PC-3 (cell line): ENCODE data around the gene KAT2A. TPM values are rescaled to one million over a fixed set of nuclear protein-coding genes. Genes with fewer than 3 reads are reported as not detected.

Source experiments
- ATAC-seq: fragments of 200-7000 bp; cut with Tn5 transposase; 2 replicates; pipeline ENCODE4 v1.9.1; 2020; ENCODE audit warnings: mild to moderate bottlenecking, moderate library complexity
- BruUV-seq: library from RNA; stranded (reverse); fragments of 400-500 nt; replicated peaks from 2 replicates; lab custom pipeline; 2021; lab: Mats Ljungman, UMichigan
- CTCF ChIA-PET: fragments of 300-600 bp; sonication (Branson Sonifier 250); formaldehyde crosslinking; loops from one replicate; lab custom pipeline; 2022; ENCODE audit warnings: antibody characterized with exemption; lab: Charles Lee
- POLR2A ChIA-PET: fragments of 300-600 bp; sonication (Branson Sonifier 250); formaldehyde crosslinking; loops from one replicate; lab custom pipeline; 2022; ENCODE audit warnings: antibody characterized with exemption; ENCODE audit not compliant: unreplicated experiment; lab: Charles Lee
- DNase-seq: peaks from one replicate; pipeline ENCODE4 v3.0.0-alpha.2; 2015
- H2AFZ ChIP-seq: fragments of 300-600 bp; sonication (generic); 2 replicates; pipeline ENCODE4 v1.6.0; 2016; ENCODE audit warnings: antibody characterized with exemption, low read length
- H3F3A ChIP-seq: fragments of 300-600 bp; sonication (generic); one replicate; pipeline ENCODE4 v1.6.0; 2017; ENCODE audit warnings: antibody characterized with exemption, low read length, control low read depth, mild to moderate bottlenecking; ENCODE audit not compliant: unreplicated experiment
- H3K27ac ChIP-seq: fragments of 300-600 bp; sonication (generic); 2 replicates; pipeline ENCODE4 v1.5.1; 2016; ENCODE audit warnings: mild to moderate bottlenecking, low read length
- H3K27me3 ChIP-seq: fragments of 300-600 bp; sonication (generic); 2 replicates; pipeline ENCODE4 v1.6.1; 2016; ENCODE audit warnings: low read length, mixed read lengths
- H3K36me3 ChIP-seq: fragments of 300-600 bp; sonication (generic); 2 replicates; pipeline ENCODE4 v1.6.1; 2016; ENCODE audit warnings: low read depth, mixed run types, low read length, mixed read lengths
- H3K4me1 ChIP-seq: fragments of 300-600 bp; sonication (generic); 2 replicates; pipeline ENCODE4 v1.5.1; 2016; ENCODE audit warnings: low read length; ENCODE audit not compliant: insufficient read depth
- H3K4me2 ChIP-seq: fragments of 300-600 bp; sonication (generic); 2 replicates; pipeline ENCODE4 v1.6.0; 2016; ENCODE audit warnings: low read length
- H3K4me3 ChIP-seq: fragments of 300-600 bp; sonication (generic); 2 replicates; pipeline ENCODE4 v1.5.1; 2016; ENCODE audit warnings: mild to moderate bottlenecking, low read length, mixed read lengths
- H3K79me2 ChIP-seq: fragments of 300-600 bp; sonication (generic); 2 replicates; pipeline ENCODE4 v1.6.1; 2017; ENCODE audit warnings: low read length, mixed read lengths
- H3K9ac ChIP-seq: fragments of 300-600 bp; sonication (generic); 2 replicates; pipeline ENCODE4 v1.6.0; 2016; ENCODE audit warnings: mild to moderate bottlenecking, low read length
- H3K9me2 ChIP-seq: fragments of 300-600 bp; sonication (generic); replicated peaks from 2 replicates; pipeline ENCODE4 v1.6.1; 2016; ENCODE audit warnings: mixed run types, low read length, mixed read lengths
- H3K9me3 ChIP-seq: fragments of 300-600 bp; sonication (generic); 2 replicates; pipeline ENCODE4 v1.6.1; 2016; ENCODE audit warnings: low read length, mixed read lengths
- H4K20me1 ChIP-seq: fragments of 300-600 bp; sonication (generic); 2 replicates; pipeline ENCODE4 v1.6.1; 2016; ENCODE audit warnings: low read length, mixed read lengths
- CTCF ChIP-seq: fragments of 300-600 bp; sonication (generic); conservative IDR thresholded peaks from 2 replicates; pipeline ENCODE4 v1.5.1; 2017; ENCODE audit warnings: antibody characterized with exemption, low read depth, mild to moderate bottlenecking, low read length
- EZH2 ChIP-seq: fragments of 300-600 bp; sonication (generic); IDR thresholded peaks from one replicate; pipeline ENCODE4 v1.6.1; 2017; ENCODE audit warnings: antibody characterized with exemption, mild to moderate bottlenecking, low read length; ENCODE audit not compliant: unreplicated experiment
- EZH2phosphoT487 ChIP-seq: fragments of 300-600 bp; sonication (generic); IDR thresholded peaks from 2 replicates; pipeline ENCODE4 v1.6.1; 2018; ENCODE audit warnings: mild to moderate bottlenecking, antibody characterized with exemption, low read length, borderline replicate concordance
- intact Hi-C: fragments of 100-400 bp; cut with micrococcal nuclease; formaldehyde crosslinking; loops from 2 replicates; pipeline ENCODE4 v1.9.0; 2023
- total RNA-seq: library from RNA; depleted of rRNA; stranded (reverse); fragments of >200 nt; gene quantifications from 2 replicates; pipeline ENCODE4 v1.2.3, GENCODE V29; 2014

The KAT2A gene
- total RNA-seq, 1 experiment from 2014 or later, result not detected

- no TSS peak for BruUV-seq
- TF ChIP-seq EZH2, result no peak
- TF ChIP-seq EZH2phosphoT487, result no peak
- no peak for TF ChIP-seq CTCF
Observed at GRCh38 chr17:42124256-42124655, 3.1 kb upstream of the KAT2A start.

GRCh38 chr17:42122371-42123303, 1.5 kb upstream of the KAT2A start, which contains the start of gene HSPB9:
Gene HSPB9, plus strand, starts transcription at chr17:42122804. Its CDS starts 47 bp downstream, at chr17:42122851.
- Histone ChIP-seq H3K9me2 (no peaks in the 10 kb centered on the region), H3K4me2 (no peak within 1 kb of the TSS), H2AFZ (no peak within 1 kb of the TSS), H4K20me1 (no peaks in the 10 kb centered on the region), H3K9me3 (no peaks in the 10 kb centered on the region), H3K36me3 (no peaks in the 10 kb centered on the region), H3K79me2 (no peaks in the 10 kb centered on the region), H3K4me1 (no peaks in the 10 kb centered on the region), H3K27me3 (no peaks in the 10 kb centered on the region), H3K4me3 (no peak within 1 kb of the TSS), H3F3A (no peaks in the 10 kb centered on the region), H3K9ac (no peak within 1 kb of the TSS), H3K27ac (no peak within 1 kb of the TSS)
- BruUV-seq, result no TSS peak
- CTCF ChIA-PET, result no interaction called here
- no peak for TF ChIP-seq EZH2
- no peak for TF ChIP-seq EZH2phosphoT487
- TF ChIP-seq CTCF, result no peak
- no peak for DNase-seq
- POLR2A ChIA-PET, result no interaction called here
- no peak for ATAC-seq
- intact Hi-C loops, result no loop called here

More at GRCh38 chr17:42124256-42124655, 3.1 kb upstream of the KAT2A start:
- Histone ChIP-seq H3K4me2 (no peak overlapping the region), H3K4me3 (no peak overlapping the region), H4K20me1 (no peaks in the 10 kb centered on the region), H3K4me1 (no peaks in the 10 kb centered on the region), H3K27me3 (no peaks in the 10 kb centered on the region), H3K9me2 (no peaks in the 10 kb centered on the region), H3K9me3 (no peaks in the 10 kb centered on the region), H3K9ac (no peak overlapping the region), H3K36me3 (no peaks in the 10 kb centered on the region), H2AFZ (no peak overlapping the region), H3K79me2 (no peaks in the 10 kb centered on the region), H3F3A (no peaks in the 10 kb centered on the region), H3K27ac (no peak overlapping the region)
- POLR2A ChIA-PET, result no interaction called here
- intact Hi-C loops, result no loop called here
- CTCF ChIA-PET, result no interaction called here
- DNase-seq (no peak), ATAC-seq (no peak)
